H9 (cell line): ENCODE results near the gene APOL1. TPM values are rescaled to one million over a fixed set of nuclear protein-coding genes. Genes with fewer than 3 reads are reported as not detected.

Experiments
- DNase-seq: peaks from one replicate; pipeline ENCODE4 v3.0.0-alpha.2; 2017
- H2AFZ ChIP-seq: one replicate; pipeline ENCODE4 v1.6.1; 2013; ENCODE audit warnings: mild to moderate bottlenecking, low read length, control low read depth, moderate library complexity
- H2AK5ac ChIP-seq: 2 replicates; pipeline ENCODE4 v1.6.1; 2013; ENCODE audit warnings: low read length, control low read depth, mixed read lengths; ENCODE audit not compliant: insufficient read length
- H2BK120ac ChIP-seq: one replicate; pipeline ENCODE4 v1.6.1; 2013; ENCODE audit warnings: low read depth, mild to moderate bottlenecking, low read length, control low read depth, inconsistent platforms; ENCODE audit not compliant: poor library complexity, severe bottlenecking
- H2BK12ac ChIP-seq: 2 replicates; pipeline ENCODE4 v1.6.1; 2013; ENCODE audit warnings: low read length, control low read depth, mixed read lengths, low read depth; ENCODE audit not compliant: insufficient read length
- H2BK15ac ChIP-seq: 2 replicates; pipeline ENCODE4 v1.6.1; 2013; ENCODE audit warnings: low read depth, low read length, control low read depth
- H2BK20ac ChIP-seq: one replicate; pipeline ENCODE4 v1.6.1; 2013; ENCODE audit warnings: low read depth, mild to moderate bottlenecking, low read length, control low read depth, inconsistent platforms; ENCODE audit not compliant: poor library complexity, severe bottlenecking
- H2BK5ac ChIP-seq: 2 replicates; pipeline ENCODE4 v1.6.1; 2013; ENCODE audit warnings: low read length, control low read depth, mixed read lengths; ENCODE audit not compliant: insufficient read length
- H3K14ac ChIP-seq: 2 replicates; pipeline ENCODE4 v1.6.1; 2013; ENCODE audit warnings: low read length, control low read depth; ENCODE audit not compliant: insufficient read depth
- H3K18ac ChIP-seq: 2 replicates; pipeline ENCODE4 v1.6.1; 2013; ENCODE audit warnings: low read depth, mild to moderate bottlenecking, mixed read lengths, low read length, control low read depth; ENCODE audit not compliant: insufficient read length
- H3K23ac ChIP-seq: 2 replicates; pipeline ENCODE4 v1.6.1; 2013; ENCODE audit warnings: low read length, control low read depth, mixed read lengths, low read depth; ENCODE audit not compliant: insufficient read length
- H3K23me2 ChIP-seq: 2 replicates; pipeline ENCODE4 v1.6.1; 2013; ENCODE audit warnings: low read depth, mild to moderate bottlenecking, mixed read lengths, low read length, control low read depth; ENCODE audit not compliant: insufficient read length, poor library complexity, severe bottlenecking
- H3K27ac ChIP-seq: 2 replicates; pipeline ENCODE4 v1.5.1; 2013; ENCODE audit warnings: low read length, control low read depth, mixed read lengths, low read depth; ENCODE audit not compliant: insufficient read length
- H3K27me3 ChIP-seq: 2 replicates; pipeline ENCODE4 v1.6.1; 2013; ENCODE audit warnings: low read length, control low read depth, inconsistent platforms; ENCODE audit not compliant: insufficient read depth
- H3K4ac ChIP-seq: 2 replicates; pipeline ENCODE4 v1.6.1; 2013; ENCODE audit warnings: low read depth, mild to moderate bottlenecking, control low read depth, inconsistent platforms, low read length, moderate library complexity
- H3K4me1 ChIP-seq: 2 replicates; pipeline ENCODE4 v1.6.1; 2013; ENCODE audit warnings: low read length, control low read depth, inconsistent platforms; ENCODE audit not compliant: insufficient read depth
- H3K4me2 ChIP-seq: 2 replicates; pipeline ENCODE4 v1.6.1; 2013; ENCODE audit warnings: low read length, control low read depth, mixed read lengths; ENCODE audit not compliant: insufficient read length, insufficient read depth
- H3K56ac ChIP-seq: 2 replicates; pipeline ENCODE4 v1.6.1; 2013; ENCODE audit warnings: low read depth, mild to moderate bottlenecking, mixed read lengths, low read length, control low read depth; ENCODE audit not compliant: insufficient read length
- H3K79me1 ChIP-seq: 2 replicates; pipeline ENCODE4 v1.6.1; 2013; ENCODE audit warnings: low read depth, mild to moderate bottlenecking, moderate library complexity, low read length, control low read depth, inconsistent platforms; ENCODE audit not compliant: insufficient read depth, poor library complexity, severe bottlenecking
- H3K79me2 ChIP-seq: 2 replicates; pipeline ENCODE4 v1.6.1; 2013; ENCODE audit warnings: low read length, control low read depth, inconsistent platforms; ENCODE audit not compliant: insufficient read depth
- H3K9ac ChIP-seq: 2 replicates; pipeline ENCODE4 v1.6.1; 2013; ENCODE audit warnings: low read length, control low read depth, mixed read lengths; ENCODE audit not compliant: insufficient read length; ENCODE audit errors: extremely low read depth
- H3K9me3 ChIP-seq: one replicate; pipeline ENCODE4 v1.6.1; 2013; ENCODE audit warnings: low read depth, low read length, inconsistent platforms; ENCODE audit not compliant: control insufficient read depth
- H3T11ph ChIP-seq: one replicate; pipeline ENCODE4 v1.6.1; 2013; ENCODE audit warnings: mild to moderate bottlenecking, low read length, control low read depth, inconsistent platforms
- H4K20me1 ChIP-seq: one replicate; pipeline ENCODE4 v1.6.1; 2013; ENCODE audit not compliant: control insufficient read depth, insufficient read length, insufficient read depth
- H4K5ac ChIP-seq: 2 replicates; pipeline ENCODE4 v1.6.1; 2013; ENCODE audit warnings: low read depth, mild to moderate bottlenecking, mixed read lengths, low read length, control low read depth; ENCODE audit not compliant: insufficient read length
- H4K8ac ChIP-seq: replicated peaks from 2 replicates; pipeline ENCODE4 v1.6.1; 2013; ENCODE audit warnings: low read length, control low read depth, mixed read lengths, low read depth; ENCODE audit not compliant: insufficient read length
- H4K91ac ChIP-seq: 2 replicates; pipeline ENCODE4 v1.6.1; 2013; ENCODE audit warnings: low read depth, mild to moderate bottlenecking, moderate library complexity, mixed read lengths, low read length, control low read depth; ENCODE audit not compliant: insufficient read length
- H3K27ac Mint-ChIP-seq, 3 experiments: 2 replicates in 2 of 3; 3 replicates in 1 of 3; pipeline ENCODE4 v1.8.0; 2020 to 2021; ENCODE audit warnings: mixed read lengths in 3 of 3, mild to moderate bottlenecking in 1 of 3, moderate library complexity in 1 of 3
- H3K27me3 Mint-ChIP-seq: 2 replicates; pipeline ENCODE4 v1.8.0; 2021; ENCODE audit warnings: low read depth, mild to moderate bottlenecking, moderate library complexity, mixed read lengths
- H3K36me3 Mint-ChIP-seq, 3 experiments: 2 replicates in 2 of 3; 3 replicates in 1 of 3; pipeline ENCODE4 v1.8.0; 2020 to 2021; ENCODE audit warnings: low read depth in 3 of 3, mixed read lengths in 3 of 3; ENCODE audit not compliant: insufficient read depth in 1 of 3
- H3K4me1 Mint-ChIP-seq, 2 experiments: 2 replicates each; pipeline ENCODE4 v1.8.0; 2020; ENCODE audit warnings: mixed read lengths in 2 of 2
- H3K4me3 Mint-ChIP-seq, 2 experiments: 2 replicates in 1 of 2; 3 replicates in 1 of 2; pipeline ENCODE4 v1.8.0; 2020 to 2021; ENCODE audit warnings: mild to moderate bottlenecking in 2 of 2, mixed read lengths in 2 of 2, moderate library complexity in 1 of 2
- H3K9me3 Mint-ChIP-seq, 2 experiments: 2 replicates in 1 of 2; 3 replicates in 1 of 2; pipeline ENCODE4 v1.8.0; 2020; ENCODE audit warnings: mild to moderate bottlenecking in 2 of 2, mixed read lengths in 2 of 2, moderate library complexity in 1 of 2
- WGBS: extraction: QIAGEN DNeasy Blood & Tissue Kit; methylation state at CpG from one replicate; pipeline ENCODE4 v1.1.7; 2013; ENCODE audit warnings: missing lambda C conversion rate, low lambda C conversion rate, mixed read lengths; ENCODE audit not compliant: insufficient read length; ENCODE audit errors: extremely low coverage; 5-methylcytosine and 5-hydroxymethylcytosine counted together
- total RNA-seq: library from RNA; stranded (reverse); gene quantifications from 2 replicates; pipeline ENCODE4 v1.2.1, GENCODE V29; 2021
- TF ChIP-seq, protein P1 (sequence below): fragments of 200-600 bp; sonication (generic); conservative IDR thresholded peaks from 3 replicates; pipeline ENCODE4 v1.8.0; 2021; ENCODE audit warnings: antibody characterized with exemption, mild to moderate bottlenecking

APOL1 gene
- total RNA-seq, 1 experiment from 2014 or later, result not detected

DNA sequence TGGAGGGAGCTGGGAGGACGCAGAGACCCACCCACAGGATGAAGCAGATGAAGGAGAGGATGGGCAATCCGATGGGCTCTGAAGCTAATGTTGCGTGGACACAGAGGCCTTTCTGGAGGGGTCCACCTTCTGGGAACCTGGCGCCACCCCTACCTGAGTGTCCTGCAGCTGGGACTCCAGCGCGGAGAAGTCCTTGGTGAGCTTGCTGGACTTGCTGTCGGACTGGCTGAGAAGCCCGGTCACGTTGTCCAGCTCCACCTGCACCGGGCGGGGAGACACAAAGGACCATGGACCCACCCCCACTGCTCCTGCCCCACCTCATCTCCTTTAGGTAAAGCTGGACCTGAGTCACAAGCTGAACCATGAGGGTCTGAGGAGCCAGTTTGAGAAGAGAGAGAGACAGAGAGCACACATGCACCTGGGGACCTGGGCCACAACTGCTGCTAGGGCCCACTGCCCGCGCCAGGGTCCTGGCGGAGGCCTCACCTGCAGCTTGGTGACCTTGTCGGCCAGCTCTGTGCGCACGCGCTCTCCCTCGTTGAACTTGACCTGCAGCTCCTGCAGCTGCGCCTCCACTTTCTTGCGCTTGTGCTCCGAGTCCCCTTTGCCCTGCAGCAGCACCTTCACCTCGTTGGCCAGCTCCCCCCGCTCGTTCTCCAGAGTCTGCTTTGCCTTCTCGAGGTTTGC lies 40.8 kb downstream of the APOL1 start:
- no peaks in the 10 kb centered on the region for H4K20me1 ChIP-seq
- no peak overlapping the region for H3K18ac ChIP-seq
- H3K4me3 Mint-ChIP-seq, result no peak overlapping the region

More for the DNA sequence above, 40.8 kb downstream of the APOL1 start:
- H3K9ac ChIP-seq, result no peak overlapping the region
- H2AK5ac ChIP-seq, result no peak overlapping the region
- no peak overlapping the region for H2BK120ac ChIP-seq
- peaks cover 82 to 96% (median 95%) of the 10 kb centered on the region in 3 experiments for H3K36me3 Mint-ChIP-seq
- no peaks in the 10 kb centered on the region for H3K79me2 ChIP-seq
- no peaks in the 10 kb centered on the region for H3K27me3 Mint-ChIP-seq
- H3K9me3 Mint-ChIP-seq, result peaks cover 6 to 7% of the 10 kb centered on the region in 2 experiments; a peak in 4 of 5 replicates
- no peak overlapping the region for H4K91ac ChIP-seq
- H3K4me1 Mint-ChIP-seq, result no peaks in the 10 kb centered on the region
- no peaks in the 10 kb centered on the region for H3K9me3 ChIP-seq
- no peak overlapping the region for H2BK5ac ChIP-seq
- H3K23me2 ChIP-seq, result no peaks in the 10 kb centered on the region
- no peak overlapping the region for H3K56ac ChIP-seq
- no peak overlapping the region for H2BK12ac ChIP-seq
- H3K23ac ChIP-seq, result no peak overlapping the region
- no peaks in the 10 kb centered on the region for H3K4me1 ChIP-seq
- H2AFZ ChIP-seq, result no peak overlapping the region
- no peak overlapping the region for H3K4me2 ChIP-seq
- no peak overlapping the region for H3K14ac ChIP-seq
- no peak overlapping the region for H3K4ac ChIP-seq
- H3K27me3 ChIP-seq, result no peaks in the 10 kb centered on the region
- no peak overlapping the region for H3K27ac ChIP-seq
- TF ChIP-seq, protein P1, sequence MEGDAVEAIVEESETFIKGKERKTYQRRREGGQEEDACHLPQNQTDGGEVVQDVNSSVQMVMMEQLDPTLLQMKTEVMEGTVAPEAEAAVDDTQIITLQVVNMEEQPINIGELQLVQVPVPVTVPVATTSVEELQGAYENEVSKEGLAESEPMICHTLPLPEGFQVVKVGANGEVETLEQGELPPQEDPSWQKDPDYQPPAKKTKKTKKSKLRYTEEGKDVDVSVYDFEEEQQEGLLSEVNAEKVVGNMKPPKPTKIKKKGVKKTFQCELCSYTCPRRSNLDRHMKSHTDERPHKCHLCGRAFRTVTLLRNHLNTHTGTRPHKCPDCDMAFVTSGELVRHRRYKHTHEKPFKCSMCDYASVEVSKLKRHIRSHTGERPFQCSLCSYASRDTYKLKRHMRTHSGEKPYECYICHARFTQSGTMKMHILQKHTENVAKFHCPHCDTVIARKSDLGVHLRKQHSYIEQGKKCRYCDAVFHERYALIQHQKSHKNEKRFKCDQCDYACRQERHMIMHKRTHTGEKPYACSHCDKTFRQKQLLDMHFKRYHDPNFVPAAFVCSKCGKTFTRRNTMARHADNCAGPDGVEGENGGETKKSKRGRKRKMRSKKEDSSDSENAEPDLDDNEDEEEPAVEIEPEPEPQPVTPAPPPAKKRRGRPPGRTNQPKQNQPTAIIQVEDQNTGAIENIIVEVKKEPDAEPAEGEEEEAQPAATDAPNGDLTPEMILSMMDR, result no peak
- no peak overlapping the region for H3K27ac Mint-ChIP-seq
- H2BK20ac ChIP-seq, result no peak overlapping the region
- no peaks in the 10 kb centered on the region for H3K79me1 ChIP-seq
- H3T11ph ChIP-seq, result no peak overlapping the region
- no peak overlapping the region for H4K8ac ChIP-seq
- WGBS, result no CpG with 5 or more reads among the region's 26 CpGs
- no peak for DNase-seq
- H4K5ac ChIP-seq, result no peak overlapping the region
- no peak overlapping the region for H2BK15ac ChIP-seq
